Duodenal mucosa (tissue), 2 donors: Measurements from ENCODE around the gene HYAL2.

ENCODE experiments used
- H3K27ac ChIP-seq: one replicate; pipeline ENCODE4 v1.7.0; 2013; ENCODE audit warnings: low read depth, low read length
- H3K27me3 ChIP-seq, 2 donors: one replicate each; pipeline ENCODE4 v1.7.0; 2013; ENCODE audit warnings: low read length in 2 of 2, control low read depth in 1 of 2; ENCODE audit not compliant: insufficient read depth in 2 of 2, control insufficient read depth in 1 of 2
- H3K36me3 ChIP-seq, 2 donors: one replicate each; pipeline ENCODE4 v1.7.0; 2013; ENCODE audit warnings: low read length in 2 of 2, control low read depth in 1 of 2; ENCODE audit not compliant: insufficient read depth in 2 of 2, control insufficient read depth in 1 of 2
- H3K4me1 ChIP-seq, 2 donors: one replicate each; pipeline ENCODE4 v1.7.0; 2013; ENCODE audit warnings: low read length in 2 of 2, control low read depth in 1 of 2; ENCODE audit not compliant: insufficient read depth in 2 of 2, control insufficient read depth in 1 of 2
- H3K4me3 ChIP-seq, 2 donors: one replicate each; pipeline ENCODE4 v1.7.0; 2013; ENCODE audit warnings: low read length in 2 of 2, low read depth in 1 of 2
- H3K9ac ChIP-seq, 2 donors: one replicate each; pipeline ENCODE4 v1.7.0; 2013; ENCODE audit warnings: low read length in 2 of 2, low read depth in 1 of 2
- H3K9me3 ChIP-seq, 2 donors: one replicate each; pipeline ENCODE4 v1.7.0; 2013; ENCODE audit warnings: low read length in 2 of 2, control low read depth in 1 of 2; ENCODE audit not compliant: control insufficient read depth in 1 of 2

HYAL2 gene

GRCh38 chr3:50350527-50351322 lies 28.2 kb upstream of the HYAL2 start, which contains the start of the genes CYB561D2 and NPRL2:
Gene CYB561D2, plus strand, starts transcription at chr3:50350862. Its CDS starts 572 bp downstream, at chr3:50351434.
Gene NPRL2, minus strand, starts transcription at chr3:50350775. Its CDS starts 123 bp downstream, at chr3:50350652.
- peaks cover 38 to 43% of the 10 kb centered on the region in 2 donors for H3K4me1 ChIP-seq
- peaks cover 20 to 44% of the 10 kb centered on the region in 2 donors for H3K36me3 ChIP-seq

DNA sequence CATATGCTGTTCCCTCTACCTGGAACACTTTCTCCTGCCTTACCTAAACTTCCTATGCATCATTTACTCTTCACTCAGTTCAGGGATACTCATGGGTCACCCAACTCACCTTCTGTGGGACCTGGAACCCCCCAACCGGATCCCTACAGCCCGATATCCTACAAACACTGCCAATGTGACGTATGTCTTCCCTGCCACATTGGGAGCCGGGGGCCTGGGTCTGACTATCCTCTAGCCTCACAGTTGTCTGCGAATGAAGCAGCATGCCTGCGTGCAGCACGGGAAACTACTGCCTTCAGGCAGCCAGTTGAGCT lies 27.6 kb upstream of the HYAL2 start:
- H3K36me3 ChIP-seq = peaks cover 15 to 38% of the 10 kb centered on the region in 2 donors
- H3K9ac ChIP-seq = peak overlapping the region; percentile 69 to 76
- H3K27ac ChIP-seq = peak overlapping the region; percentile 98
- H3K27me3 ChIP-seq = no peaks in the 10 kb centered on the region
- no peaks in the 10 kb centered on the region for H3K9me3 ChIP-seq
- peaks cover 36 to 43% of the 10 kb centered on the region in 2 donors for H3K4me1 ChIP-seq
- peak overlapping the region; percentile 87 to 91 for H3K4me3 ChIP-seq

More at GRCh38 chr3:50350527-50351322, 28.2 kb upstream of the HYAL2 start, which contains the start of the genes CYB561D2 and NPRL2:
- Histone ChIP-seq H3K27me3 (no peaks in the 10 kb centered on the region), H3K9me3 (no peaks in the 10 kb centered on the region), H3K27ac (peak within 1 kb of the TSS; percentile 98), H3K9ac (peak within 1 kb of the TSS; percentile 69 to 76), H3K4me3 (peak within 1 kb of the TSS; percentile 87 to 91)

DNA sequence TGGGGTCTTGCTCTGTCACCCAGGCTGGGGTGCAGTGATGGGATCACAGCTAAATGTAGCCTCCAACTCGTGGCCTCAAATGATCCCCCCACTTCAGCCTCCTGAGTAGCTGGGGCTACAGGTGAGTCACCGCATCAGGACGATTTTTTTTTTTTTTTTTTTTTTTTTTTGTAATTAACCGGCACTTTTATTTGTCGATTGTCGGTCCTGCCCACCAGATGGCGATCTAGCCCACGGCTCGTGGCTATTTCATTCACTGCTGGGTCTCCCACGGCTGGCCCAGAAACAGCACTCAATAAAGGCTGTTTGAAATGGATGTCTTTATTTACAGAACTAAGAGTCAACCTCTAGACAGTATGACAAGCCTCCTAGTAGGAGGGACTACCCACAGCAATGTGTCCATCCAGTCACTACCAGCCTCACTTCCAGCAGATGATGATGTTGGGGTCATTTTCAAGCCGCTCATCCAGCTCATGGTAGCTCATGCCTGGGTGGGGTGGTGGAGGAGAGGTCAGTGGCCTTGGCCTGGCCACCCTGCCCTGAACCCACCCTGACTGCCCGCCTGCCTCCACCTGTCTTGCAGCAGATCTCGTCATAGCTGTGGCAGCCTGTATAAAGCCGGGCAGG lies 24.8 kb upstream of the HYAL2 start:
- no peak overlapping the region for H3K4me3 ChIP-seq
- peak overlapping the region in 1 of 2 donors; percentile 45 for H3K9ac ChIP-seq
- H3K9me3 ChIP-seq = no peaks in the 10 kb centered on the region
- H3K27ac ChIP-seq = no peak overlapping the region
- peaks cover 39 to 46% of the 10 kb centered on the region in 2 donors for H3K4me1 ChIP-seq
- H3K27me3 ChIP-seq = no peaks in the 10 kb centered on the region
- peaks cover 0 to 13% of the 10 kb centered on the region in 2 donors for H3K36me3 ChIP-seq

DNA sequence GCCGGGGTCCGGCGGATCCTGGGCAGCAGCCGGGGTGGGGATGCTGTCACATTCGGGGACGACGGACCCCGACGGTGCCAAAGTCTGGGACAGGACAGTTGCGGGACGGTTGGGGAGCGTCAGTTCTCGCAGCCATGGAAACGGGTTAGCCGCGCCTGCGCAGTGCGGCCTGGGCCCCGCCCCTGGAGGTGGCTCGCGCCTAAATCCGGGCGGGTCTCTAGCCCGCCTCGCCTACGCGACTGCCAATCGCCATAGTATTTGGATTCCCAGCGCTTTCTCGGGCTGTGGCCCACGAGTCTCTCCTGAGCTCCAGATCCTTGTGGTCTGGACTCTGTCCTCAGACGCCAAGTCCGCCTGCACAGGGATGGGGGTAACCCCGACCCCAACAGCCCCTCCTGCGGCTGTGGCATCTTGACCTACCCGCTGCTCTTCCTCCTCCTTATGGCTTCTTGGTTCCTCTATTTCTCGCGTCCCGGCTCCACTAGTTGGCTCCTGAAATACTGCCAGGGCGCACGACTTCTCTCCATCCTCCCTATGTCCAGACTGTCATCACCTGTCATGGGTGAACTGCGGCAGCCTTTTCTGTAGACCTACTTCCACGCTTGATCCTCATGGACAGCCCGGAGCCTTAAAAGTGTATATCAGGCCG lies 23.2 kb upstream of the HYAL2 start, which contains the start of gene ZMYND10:
Gene ZMYND10 (minus strand): TSS at position 147 of the 649 bp plus-strand sequence. CDS start 153 bp downstream, outside the sequence.
- H3K4me1 ChIP-seq = peaks cover 36 to 44% of the 10 kb centered on the region in 2 donors
- peak within 1 kb of the TSS; percentile 48 to 66 for H3K4me3 ChIP-seq
- peaks cover 0 to 13% of the 10 kb centered on the region in 2 donors for H3K36me3 ChIP-seq
- H3K9me3 ChIP-seq = no peaks in the 10 kb centered on the region
- no peak within 1 kb of the TSS for H3K27ac ChIP-seq
- H3K27me3 ChIP-seq = no peaks in the 10 kb centered on the region
- peak within 1 kb of the TSS in 1 of 2 donors; percentile 63 for H3K9ac ChIP-seq

- no peaks in the 10 kb centered on the region for H3K27me3 ChIP-seq
Observed at GRCh38 chr3:50345008-50345407, 22.5 kb upstream of the HYAL2 start.

DNA sequence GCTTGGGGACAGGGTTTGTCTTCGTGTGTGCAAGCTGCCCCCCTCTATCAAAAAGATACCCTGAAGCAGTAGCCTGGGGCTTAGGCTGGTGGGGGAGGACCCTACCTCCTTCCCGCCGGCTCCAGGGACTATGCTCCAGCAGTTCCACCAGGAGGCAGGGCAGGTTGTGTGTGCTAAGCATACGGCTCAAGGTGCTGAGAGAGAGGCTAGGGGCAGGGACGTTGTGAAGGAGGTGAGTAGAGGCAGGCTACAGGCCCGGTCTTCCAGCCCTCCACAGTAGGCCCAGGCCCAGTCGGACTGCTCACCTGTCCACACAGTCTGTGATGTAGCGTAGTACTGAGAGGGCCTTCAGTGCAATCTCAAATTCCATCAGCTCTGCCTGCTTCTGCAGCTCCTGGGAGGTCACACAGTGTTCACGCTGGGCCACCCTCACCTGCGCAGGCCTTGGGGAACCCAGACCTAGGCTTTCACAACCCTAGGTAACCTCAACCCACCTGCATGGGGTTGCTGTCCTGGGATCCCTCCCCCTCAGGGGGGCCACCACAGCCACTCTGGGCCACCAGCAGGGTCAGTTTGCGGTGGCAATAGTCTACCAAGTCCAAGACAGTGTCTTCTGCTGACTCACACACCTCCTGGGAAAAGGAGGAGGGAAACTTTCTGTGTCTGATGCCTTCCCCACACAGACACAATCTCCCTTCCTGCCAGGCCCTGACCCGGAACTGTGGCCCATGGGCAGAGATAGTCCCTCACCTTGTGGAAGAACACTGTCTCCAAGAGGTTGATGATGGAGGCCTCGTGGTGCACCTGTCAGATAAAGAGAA lies 20.5 kb upstream of the HYAL2 start:
- Histone ChIP-seq H3K4me1 (peaks cover 29 to 44% of the 10 kb centered on the region in 2 donors), H3K9me3 (no peaks in the 10 kb centered on the region), H3K27me3 (no peaks in the 10 kb centered on the region), H3K27ac (no peak overlapping the region), H3K9ac (no peak overlapping the region), H3K4me3 (no peak overlapping the region), H3K36me3 (peaks cover 0 to 5% of the 10 kb centered on the region in 2 donors)

More at GRCh38 chr3:50345008-50345407, 22.5 kb upstream of the HYAL2 start:
- no peaks in the 10 kb centered on the region for H3K9me3 ChIP-seq
- no peak overlapping the region for H3K27ac ChIP-seq
- H3K4me1 ChIP-seq = peaks cover 34 to 44% of the 10 kb centered on the region in 2 donors
- peak overlapping the region in 1 of 2 donors; percentile 63 for H3K9ac ChIP-seq
- peaks cover 0 to 13% of the 10 kb centered on the region in 2 donors for H3K36me3 ChIP-seq
- no peak overlapping the region for H3K4me3 ChIP-seq

DNA sequence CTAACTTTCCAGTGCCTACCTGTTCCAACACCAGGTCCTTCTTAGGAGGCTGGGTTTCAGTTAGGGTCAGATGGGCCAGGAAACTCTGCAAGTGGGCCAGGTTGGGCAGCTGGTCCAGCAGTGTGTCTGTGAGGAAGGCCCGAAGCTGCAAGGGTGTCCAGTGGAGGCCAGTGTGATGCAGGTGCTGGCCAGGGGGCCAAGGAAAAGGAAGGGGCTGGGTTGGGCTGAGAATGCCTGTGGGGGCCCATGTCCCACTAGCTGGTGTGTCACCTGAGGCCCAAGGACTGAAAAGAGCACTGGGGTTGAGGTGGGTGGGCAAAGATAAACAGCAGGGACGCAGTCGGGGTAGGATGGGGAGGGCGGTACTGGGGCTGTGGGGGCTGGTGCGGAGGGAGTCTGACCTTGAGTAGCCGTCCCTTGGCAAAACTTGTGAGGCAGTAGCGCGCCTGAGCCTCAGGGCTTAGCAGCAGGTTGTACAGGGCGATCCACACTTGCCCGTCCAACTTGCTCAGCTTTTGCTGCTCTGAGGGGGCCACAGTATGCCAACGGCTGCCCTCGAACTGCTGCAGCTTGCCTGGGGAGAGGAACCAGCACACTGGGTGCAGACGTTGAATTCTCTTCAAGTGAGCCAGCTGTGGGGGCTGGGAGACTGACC lies 19.6 kb upstream of the HYAL2 start:
- H3K4me1 ChIP-seq = peaks cover 29 to 44% of the 10 kb centered on the region in 2 donors
- H3K27me3 ChIP-seq = no peaks in the 10 kb centered on the region
- no peaks in the 10 kb centered on the region for H3K9me3 ChIP-seq
- no peaks in the 10 kb centered on the region for H3K36me3 ChIP-seq
- H3K9ac ChIP-seq = no peak overlapping the region
- no peak overlapping the region for H3K4me3 ChIP-seq
- no peak overlapping the region for H3K27ac ChIP-seq

- H3K9me3 ChIP-seq = no peaks in the 10 kb centered on the region
- no peaks in the 10 kb centered on the region for H3K36me3 ChIP-seq
- H3K27me3 ChIP-seq = no peaks in the 10 kb centered on the region
- peak overlapping the region; percentile 66 to 78 for H3K4me3 ChIP-seq
- peak overlapping the region in 1 of 2 donors; percentile 69 for H3K9ac ChIP-seq
- peaks cover 29 to 46% of the 10 kb centered on the region in 2 donors for H3K4me1 ChIP-seq
- no peak overlapping the region for H3K27ac ChIP-seq
Observed at GRCh38 chr3:50341537-50341936, 19.0 kb upstream of the HYAL2 start.
